AG04449 (cell line): ENCODE results near the gene RORC.

ENCODE experiments used
- CTCF ChIA-PET: fragments of 350-600 bp; formaldehyde crosslinking; extraction: SDS; loops from one replicate; lab custom pipeline; 2021; ENCODE audit warnings: antibody characterized with exemption; lab: Yijun Ruan, JAX
- POLR2A ChIA-PET: fragments of 400-600, 350-600 bp; formaldehyde crosslinking; extraction: SDS; loops from one replicate; lab custom pipeline; 2020; ENCODE audit warnings: antibody characterized with exemption, inconsistent platforms; lab: Yijun Ruan, JAX
- DNase-seq: peaks from one replicate; pipeline ENCODE4 v3.0.0-alpha.2; 2010; ENCODE audit warnings: low read depth, low spot score
- H3K4me3 ChIP-seq: 2 replicates; pipeline ENCODE4 v1.5.1; 2011; ENCODE audit warnings: low read depth, mild to moderate bottlenecking, control low read depth, low read length
- TF ChIP-seq, protein P1 (sequence below): IDR thresholded peaks from one replicate; pipeline ENCODE4 v1.5.1; 2011; ENCODE audit warnings: mild to moderate bottlenecking, moderate library complexity, low read length, control low read depth, inconsistent platforms; ENCODE audit not compliant: insufficient read depth; ENCODE audit errors: missing control alignments

RORC gene

DNA sequence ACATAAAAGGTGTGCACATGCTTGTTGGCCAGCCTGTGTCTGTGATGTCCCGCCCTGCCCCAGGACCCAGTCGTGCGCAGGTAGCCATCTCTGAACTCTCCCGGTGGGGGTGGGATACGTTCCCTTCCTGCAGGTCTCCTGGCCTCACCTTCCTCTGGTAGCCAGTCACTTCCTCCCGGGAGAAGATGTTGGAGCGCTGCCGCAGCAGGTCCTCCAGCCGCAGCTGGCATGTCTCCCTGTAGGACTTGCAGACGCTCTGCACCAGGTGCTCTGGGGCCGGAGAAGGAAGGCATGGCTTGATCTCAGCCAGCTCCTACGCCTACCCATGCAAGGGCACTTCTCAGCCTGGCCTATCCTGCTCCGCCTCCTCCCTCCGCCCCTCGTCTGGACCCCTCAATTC, 17.2 kb downstream of the RORC start:
- DNase-seq, result no peak
- POLR2A ChIA-PET, result no interaction called here
- TF ChIP-seq, protein P1, sequence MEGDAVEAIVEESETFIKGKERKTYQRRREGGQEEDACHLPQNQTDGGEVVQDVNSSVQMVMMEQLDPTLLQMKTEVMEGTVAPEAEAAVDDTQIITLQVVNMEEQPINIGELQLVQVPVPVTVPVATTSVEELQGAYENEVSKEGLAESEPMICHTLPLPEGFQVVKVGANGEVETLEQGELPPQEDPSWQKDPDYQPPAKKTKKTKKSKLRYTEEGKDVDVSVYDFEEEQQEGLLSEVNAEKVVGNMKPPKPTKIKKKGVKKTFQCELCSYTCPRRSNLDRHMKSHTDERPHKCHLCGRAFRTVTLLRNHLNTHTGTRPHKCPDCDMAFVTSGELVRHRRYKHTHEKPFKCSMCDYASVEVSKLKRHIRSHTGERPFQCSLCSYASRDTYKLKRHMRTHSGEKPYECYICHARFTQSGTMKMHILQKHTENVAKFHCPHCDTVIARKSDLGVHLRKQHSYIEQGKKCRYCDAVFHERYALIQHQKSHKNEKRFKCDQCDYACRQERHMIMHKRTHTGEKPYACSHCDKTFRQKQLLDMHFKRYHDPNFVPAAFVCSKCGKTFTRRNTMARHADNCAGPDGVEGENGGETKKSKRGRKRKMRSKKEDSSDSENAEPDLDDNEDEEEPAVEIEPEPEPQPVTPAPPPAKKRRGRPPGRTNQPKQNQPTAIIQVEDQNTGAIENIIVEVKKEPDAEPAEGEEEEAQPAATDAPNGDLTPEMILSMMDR, result no peak
- no peak overlapping the region for H3K4me3 ChIP-seq
- CTCF ChIA-PET, result no interaction called here

DNA sequence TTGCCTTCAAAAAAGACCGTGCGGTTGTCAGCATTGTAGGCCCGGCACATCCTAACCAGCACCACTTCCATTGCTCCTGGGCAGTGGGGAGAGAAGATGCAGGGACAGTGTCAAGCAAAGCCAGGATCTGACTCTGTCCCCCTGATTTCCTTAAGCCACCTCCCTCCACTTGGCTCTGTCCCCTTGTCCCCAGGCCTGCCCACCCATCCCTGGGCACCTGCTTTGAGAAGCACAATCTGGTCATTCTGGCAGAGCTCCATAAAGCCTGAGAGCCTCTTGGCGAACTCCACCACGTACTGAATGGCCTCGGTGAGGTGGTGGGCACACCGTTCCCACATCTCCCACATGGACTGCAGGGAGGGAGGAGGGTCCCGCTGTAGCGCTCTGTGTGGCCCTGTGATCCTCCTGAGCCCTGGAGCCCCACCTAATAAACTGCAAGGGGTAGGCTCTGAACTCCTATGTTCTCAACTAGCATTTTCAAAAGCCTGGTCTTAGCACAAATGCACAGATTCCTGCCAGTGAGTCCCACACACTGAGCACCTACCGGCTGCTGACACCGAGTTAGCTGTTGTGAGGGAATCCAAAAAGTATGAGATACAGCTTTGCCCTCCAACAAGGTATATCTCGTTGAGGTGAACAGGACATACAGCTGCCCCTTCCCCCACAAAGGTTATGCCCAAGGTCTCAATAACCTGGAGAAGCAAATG, 18.2 kb downstream of the RORC start:
- no peak for DNase-seq
- ChIA-PET CTCF (no interaction called here), POLR2A (no interaction called here)
- TF ChIP-seq, protein P1, result no peak
- no peak overlapping the region for H3K4me3 ChIP-seq

DNA sequence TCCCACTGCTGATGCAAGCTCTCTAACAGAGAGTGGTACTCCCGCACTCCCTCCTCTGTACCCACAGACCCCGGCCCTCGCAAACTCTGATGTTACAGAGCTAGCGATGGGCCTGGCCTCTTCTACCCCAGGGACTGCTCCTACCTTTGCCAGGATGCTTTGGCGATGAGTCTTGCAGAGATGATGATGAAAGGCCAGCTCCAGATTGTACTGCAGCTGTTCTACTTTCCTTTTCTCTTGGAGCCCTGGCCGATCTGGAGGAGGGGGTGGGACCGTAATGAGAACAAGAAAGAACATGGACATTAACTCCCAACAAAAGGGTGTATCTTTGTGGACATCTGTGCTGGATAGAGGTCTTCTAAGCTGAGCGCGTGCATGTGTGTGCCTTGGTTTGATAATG, 20.4 kb downstream of the RORC start:
- DNase-seq, result no peak
- TF ChIP-seq, protein P1, result no peak
- CTCF ChIA-PET, result interaction anchor here (1.0 to 1.4 kb wide), 2 partner anchors 11 to 31 kb away, joined by 3 read pairs; no protein-coding TSS in a partner anchor
- POLR2A ChIA-PET, result no interaction called here
- H3K4me3 ChIP-seq, result no peak overlapping the region

DNA sequence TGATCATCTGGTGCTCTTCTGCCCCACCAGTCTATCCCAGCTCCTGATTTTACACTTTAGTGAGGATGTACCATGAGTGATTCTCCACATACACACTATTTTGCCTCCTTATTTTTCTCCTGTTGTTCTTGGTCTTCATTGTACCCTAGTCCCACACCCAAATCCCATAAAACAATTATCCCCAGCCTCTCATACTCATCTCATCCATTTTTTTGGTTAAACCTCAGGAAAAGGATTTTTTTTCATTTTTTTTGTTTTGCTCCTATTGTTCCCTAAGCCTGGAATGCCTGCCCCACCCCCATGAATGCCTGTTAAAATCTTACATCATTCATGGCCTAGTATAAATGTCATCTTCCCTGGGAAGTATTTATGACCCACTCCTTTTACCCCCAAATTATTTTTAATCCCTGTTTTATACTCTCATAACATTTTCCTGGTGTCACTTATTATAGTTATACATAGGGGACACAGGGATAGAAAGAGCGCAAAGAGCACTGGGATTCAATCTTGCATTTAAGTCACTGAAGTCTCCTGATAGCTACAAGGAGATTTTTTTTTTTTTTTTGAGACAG, 21.5 kb downstream of the RORC start:
- no peak overlapping the region for H3K4me3 ChIP-seq
- ChIA-PET POLR2A (no interaction called here), CTCF (no interaction called here)
- TF ChIP-seq, protein P1, result no peak
- DNase-seq, result no peak

DNA sequence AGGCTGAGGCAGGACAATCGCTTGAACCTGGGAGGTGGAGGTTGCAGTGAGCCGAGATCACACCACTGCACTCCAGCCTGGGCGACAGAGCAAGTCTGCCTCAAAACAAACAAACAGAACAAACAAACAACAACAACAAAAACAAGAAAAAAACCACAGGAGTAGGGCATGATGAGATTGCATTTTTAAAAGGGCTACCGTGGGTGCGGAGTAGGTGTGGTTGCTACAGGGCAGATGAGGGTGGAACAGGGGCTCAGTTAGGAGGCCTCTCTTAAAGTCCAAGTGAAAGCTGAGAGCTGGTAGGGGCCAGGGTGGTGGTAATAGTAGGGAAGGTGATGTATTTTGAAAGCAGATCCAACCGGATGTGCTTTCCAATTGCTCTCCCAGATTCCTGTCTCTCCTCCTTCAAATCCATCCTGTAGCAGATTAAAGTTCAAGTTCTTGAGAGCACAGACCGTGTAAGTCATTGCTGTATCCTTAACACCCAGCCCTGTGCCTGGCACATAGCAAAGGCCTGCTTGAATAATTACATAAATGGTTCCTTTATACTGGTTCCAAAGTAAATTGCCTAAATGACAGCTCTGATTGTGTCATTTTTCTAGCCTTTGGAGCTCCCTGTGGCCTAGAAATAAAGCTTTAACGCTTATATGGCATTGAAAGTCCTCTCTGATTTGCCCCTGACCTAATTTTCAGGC, 22.2 kb downstream of the RORC start:
- POLR2A ChIA-PET, result no interaction called here
- CTCF ChIA-PET, result no interaction called here
- TF ChIP-seq, protein P1, result no peak
- no peak for DNase-seq
- H3K4me3 ChIP-seq, result no peak overlapping the region

DNA sequence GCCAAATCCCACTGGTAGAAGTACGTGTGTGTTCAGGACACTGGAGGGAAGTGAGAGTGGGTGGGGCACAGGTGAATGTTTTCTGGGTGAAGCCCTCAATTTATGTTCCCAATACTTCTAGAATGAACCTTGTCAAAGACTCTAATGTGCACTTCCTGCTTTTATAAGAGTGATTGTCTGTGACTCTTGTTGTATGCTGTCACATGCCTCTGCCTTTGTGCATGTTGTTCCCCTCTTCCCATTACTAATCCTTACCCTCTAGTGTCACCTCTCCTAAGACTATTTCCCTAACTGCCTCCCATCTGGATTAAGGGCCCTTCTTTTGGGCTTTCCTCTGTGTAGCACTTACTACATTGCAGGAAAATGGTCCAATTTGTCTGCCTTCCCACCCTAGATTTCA, 23.8 kb downstream of the RORC start:
- TF ChIP-seq, protein P1, result no peak
- ChIA-PET CTCF (no interaction called here), POLR2A (no interaction called here)
- DNase-seq, result no peak
- H3K4me3 ChIP-seq, result no peak overlapping the region
